Activated CD4-positive, CD25-positive, alpha-beta regulatory T cell (primary cell): Measurements from ENCODE around the gene C4BPA.

ENCODE experiments used
- DNase-seq, 4 experiments: peaks; one replicate each; lab custom pipeline; 2025; lab: John Stamatoyannopoulos, UW

The C4BPA gene

GRCh38 chr1:207191061-207191460 is 87.0 kb downstream of the C4BPA start:
- DNase-seq = no peak

DNA sequence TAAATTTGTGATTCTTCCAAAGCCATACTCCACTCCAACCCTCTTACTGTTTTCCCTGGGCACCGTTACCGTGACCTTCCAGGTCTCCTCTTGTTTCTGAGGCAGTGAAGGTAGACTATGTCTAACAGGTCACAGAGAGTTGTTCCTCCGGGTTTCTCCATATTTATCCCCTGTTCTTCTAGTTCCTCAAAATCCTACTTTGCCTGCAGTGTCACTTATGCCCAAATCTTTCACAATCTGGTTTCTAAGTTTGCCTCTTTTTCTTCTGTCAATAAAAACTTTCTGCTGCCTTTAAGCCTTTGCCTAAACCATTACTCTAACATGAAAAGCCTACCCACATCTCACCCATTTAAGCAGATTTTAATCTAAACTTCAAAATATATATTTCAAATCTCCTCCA is 87.7 kb downstream of the C4BPA start:
- DNase-seq = no peak

- DNase-seq = no peak
These were observed 90.2 kb downstream of the C4BPA start for GRCh38 chr1:207194197-207194596.
